ENCODE measurements around the gene RALY.

Gene RALY

DNA sequence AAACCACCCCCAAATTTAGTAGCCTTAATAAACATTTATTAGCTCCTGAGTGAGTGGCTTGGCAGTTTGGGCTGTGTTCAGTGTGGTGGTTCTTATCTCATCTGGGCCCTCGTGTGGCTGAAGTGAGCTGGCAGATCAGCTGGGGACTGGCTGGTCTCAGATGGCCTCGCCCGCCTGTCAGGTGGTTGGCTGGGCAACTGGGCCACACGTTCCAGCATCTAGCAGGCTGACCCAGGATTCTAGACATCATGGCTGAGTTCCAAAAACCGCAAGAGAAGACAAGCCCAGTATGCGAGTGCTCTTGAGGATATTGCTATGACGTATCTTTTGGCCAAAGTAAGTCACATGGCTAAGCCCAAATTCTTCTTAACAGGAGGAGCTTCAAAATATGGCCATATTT is 89.4 kb downstream of the RALY start:
- Mint-ChIP-seq H3K4me3 (no peak overlapping the region), H3K27ac (no peak overlapping the region), H3K27me3 (no peaks in the 10 kb centered on the region), H3K4me1 (peaks cover 2% of the 10 kb centered on the region), H3K9me3 (no peaks in the 10 kb centered on the region), H3K36me3 (ENCODE audit: low read depth) (peaks cover 29% of the 10 kb centered on the region)
- DNase-seq = no peak
- ATAC-seq = no peak

DNA sequence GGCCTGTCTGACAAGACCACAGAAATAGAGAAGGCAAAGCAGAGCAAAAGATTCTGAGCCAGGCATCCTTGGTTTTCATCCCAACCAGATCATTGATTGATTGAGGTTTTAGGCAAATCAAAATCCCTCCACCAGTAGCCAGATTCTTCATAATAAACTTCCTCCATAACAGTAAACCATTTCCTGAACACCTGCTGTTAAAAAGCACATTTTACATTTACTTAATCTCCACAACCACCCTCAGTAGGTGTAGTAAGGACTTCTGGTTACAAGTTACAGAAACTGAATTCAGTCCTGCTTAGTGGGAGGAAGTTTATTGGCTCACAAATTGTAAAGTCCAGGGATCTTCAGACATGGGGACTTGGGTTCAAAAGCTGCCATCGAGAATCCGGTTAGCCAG is 90.1 kb downstream of the RALY start:
- DNase-seq (no peak), ATAC-seq (no peak)
- Mint-ChIP-seq H3K36me3 (ENCODE audit: low read depth) (peaks cover 36% of the 10 kb centered on the region), H3K9me3 (no peaks in the 10 kb centered on the region), H3K27me3 (no peaks in the 10 kb centered on the region), H3K4me3 (no peak overlapping the region), H3K27ac (no peak overlapping the region), H3K4me1 (peaks cover 2% of the 10 kb centered on the region)

DNA sequence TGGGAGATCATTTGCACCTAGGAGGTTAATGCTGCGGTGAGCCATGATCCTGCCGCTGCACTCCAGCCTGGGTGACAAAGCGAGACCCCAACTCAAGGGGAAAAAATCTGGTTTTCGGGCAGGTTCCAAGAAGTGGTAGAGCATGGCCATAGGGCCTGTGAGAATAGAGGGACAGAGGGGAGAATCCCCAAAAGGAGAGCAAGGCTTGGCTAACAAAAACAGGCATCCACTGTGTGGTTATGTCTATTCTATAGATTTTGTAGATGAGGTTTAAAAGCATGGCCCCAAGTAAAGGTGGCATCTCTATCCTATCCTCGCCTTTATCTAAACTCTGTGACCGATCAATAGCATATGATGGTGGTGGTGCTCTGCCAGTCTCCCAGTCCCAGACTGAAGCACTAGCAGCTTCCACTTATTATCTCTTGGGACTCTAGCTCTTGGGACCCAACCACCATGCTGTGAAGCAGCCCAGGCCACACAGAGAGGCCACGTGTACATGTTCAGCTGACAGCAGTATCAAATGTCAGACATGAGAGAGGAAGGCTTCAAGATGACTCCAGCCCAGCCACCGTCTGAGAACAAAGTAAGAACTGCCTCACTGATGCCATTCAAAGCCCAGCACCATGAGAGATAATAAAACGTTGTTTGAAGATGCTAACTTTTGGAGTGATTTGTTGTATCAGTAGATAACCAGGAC is 90.7 kb downstream of the RALY start:
- peaks cover 42% of the 10 kb centered on the region for H3K36me3 Mint-ChIP-seq (ENCODE audit: low read depth)
- H3K4me3 Mint-ChIP-seq = no peak overlapping the region
- no peaks in the 10 kb centered on the region for H3K9me3 Mint-ChIP-seq

DNA sequence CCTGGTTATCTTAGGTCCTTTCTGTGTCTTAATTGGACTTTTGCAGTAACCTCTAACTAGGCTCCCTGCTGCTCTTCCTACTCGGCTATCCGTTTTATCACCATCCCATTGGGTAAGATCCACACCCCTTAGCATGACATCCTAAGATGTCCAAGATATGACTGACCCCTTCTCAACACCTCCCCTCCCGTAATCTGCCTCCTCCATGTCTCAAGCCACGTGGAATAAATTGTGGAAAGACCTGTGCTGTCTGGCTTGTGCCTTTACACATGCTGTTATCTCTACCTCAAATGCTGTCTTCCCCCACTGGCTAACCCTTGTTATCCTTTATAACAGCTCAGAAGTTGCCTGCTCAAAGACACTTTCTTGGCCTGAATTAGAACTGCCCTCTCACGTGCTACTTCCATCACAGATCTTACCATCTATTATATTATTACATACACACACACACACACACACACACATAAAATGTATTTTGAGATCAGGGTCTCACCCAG is 91.9 kb downstream of the RALY start:
- ATAC-seq = no peak
- Mint-ChIP-seq H3K4me1 (peaks cover 2% of the 10 kb centered on the region), H3K36me3 (ENCODE audit: low read depth) (peaks cover 51% of the 10 kb centered on the region), H3K27me3 (no peaks in the 10 kb centered on the region), H3K9me3 (no peaks in the 10 kb centered on the region), H3K4me3 (no peak overlapping the region), H3K27ac (no peak overlapping the region)
- DNase-seq = no peak

More for the DNA sequence above, 90.7 kb downstream of the RALY start:
- no peaks in the 10 kb centered on the region for H3K27me3 Mint-ChIP-seq
- ATAC-seq (no peak), DNase-seq (no peak)
- peaks cover 2% of the 10 kb centered on the region for H3K4me1 Mint-ChIP-seq
- no peak overlapping the region for H3K27ac Mint-ChIP-seq

DNA sequence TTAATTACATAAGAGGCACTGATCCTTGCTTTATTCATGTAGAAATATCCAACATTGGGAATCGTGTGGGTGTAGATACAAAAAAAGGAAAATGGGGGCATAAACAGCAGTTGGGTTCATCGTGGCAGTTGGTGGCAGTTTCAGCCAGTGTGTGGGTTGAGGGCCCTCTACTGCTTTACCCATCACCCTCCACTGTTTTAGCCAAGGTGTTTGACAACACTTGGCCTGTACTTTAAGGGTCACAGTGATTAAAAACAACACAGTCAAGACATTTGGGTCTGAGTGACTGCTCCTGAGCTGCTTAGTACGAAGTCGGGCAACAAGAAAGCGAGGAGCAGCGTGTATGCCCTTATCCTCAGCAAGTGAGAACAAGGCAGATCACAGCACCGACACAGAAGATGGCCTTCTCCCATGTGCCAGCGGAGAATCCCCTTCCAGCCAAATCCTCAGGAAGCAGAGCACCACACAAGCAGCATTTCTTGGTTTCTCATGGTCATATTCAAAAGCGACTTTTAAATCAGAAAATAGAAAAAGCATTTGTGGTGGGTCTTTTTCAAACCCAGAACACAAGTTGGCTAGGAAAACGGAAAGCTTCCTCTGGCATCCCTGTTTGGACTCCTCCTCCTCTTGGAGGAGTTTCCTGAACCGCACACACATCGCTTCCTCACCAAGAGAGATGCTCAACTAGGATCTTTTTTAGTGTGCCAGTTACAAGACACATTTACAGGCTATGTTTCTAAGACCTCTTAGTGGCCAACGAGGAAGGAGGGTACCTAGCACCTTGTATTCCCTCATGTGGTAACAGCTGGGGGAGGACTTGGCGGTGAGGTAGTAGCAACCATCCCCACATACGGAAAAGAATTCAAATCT is 94.8 kb downstream of the RALY start:
- no peaks in the 10 kb centered on the region for H3K27me3 Mint-ChIP-seq
- H3K27ac Mint-ChIP-seq = peak overlapping the region; percentile 39
- ATAC-seq (peak; percentile 21), DNase-seq (no peak)
- no peak overlapping the region for H3K4me3 Mint-ChIP-seq
- no peaks in the 10 kb centered on the region for H3K9me3 Mint-ChIP-seq
- peaks cover 2% of the 10 kb centered on the region for H3K4me1 Mint-ChIP-seq
- peaks cover 70% of the 10 kb centered on the region for H3K36me3 Mint-ChIP-seq (ENCODE audit: low read depth)

DNA sequence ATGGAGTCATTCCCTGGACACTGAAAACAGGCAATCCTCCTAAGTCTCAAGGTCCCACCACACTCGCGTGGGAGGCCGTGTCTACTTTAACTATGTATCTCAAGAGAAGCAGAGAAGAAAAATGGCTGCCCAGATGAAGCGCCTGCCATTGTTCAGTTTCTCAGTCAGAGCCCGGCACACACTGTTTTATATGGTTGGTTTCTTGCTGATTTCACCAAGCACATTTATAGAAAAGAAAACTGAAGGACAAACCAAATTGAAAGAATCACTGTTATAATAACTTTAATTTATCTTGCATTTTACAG is 95.4 kb downstream of the RALY start:
- peaks cover 2% of the 10 kb centered on the region for H3K4me1 Mint-ChIP-seq
- ATAC-seq = no peak
- DNase-seq = no peak
- no peak overlapping the region for H3K27ac Mint-ChIP-seq
- H3K9me3 Mint-ChIP-seq = no peaks in the 10 kb centered on the region
- no peak overlapping the region for H3K4me3 Mint-ChIP-seq
- H3K36me3 Mint-ChIP-seq (ENCODE audit: low read depth) = peaks cover 73% of the 10 kb centered on the region
- H3K27me3 Mint-ChIP-seq = no peaks in the 10 kb centered on the region

DNA sequence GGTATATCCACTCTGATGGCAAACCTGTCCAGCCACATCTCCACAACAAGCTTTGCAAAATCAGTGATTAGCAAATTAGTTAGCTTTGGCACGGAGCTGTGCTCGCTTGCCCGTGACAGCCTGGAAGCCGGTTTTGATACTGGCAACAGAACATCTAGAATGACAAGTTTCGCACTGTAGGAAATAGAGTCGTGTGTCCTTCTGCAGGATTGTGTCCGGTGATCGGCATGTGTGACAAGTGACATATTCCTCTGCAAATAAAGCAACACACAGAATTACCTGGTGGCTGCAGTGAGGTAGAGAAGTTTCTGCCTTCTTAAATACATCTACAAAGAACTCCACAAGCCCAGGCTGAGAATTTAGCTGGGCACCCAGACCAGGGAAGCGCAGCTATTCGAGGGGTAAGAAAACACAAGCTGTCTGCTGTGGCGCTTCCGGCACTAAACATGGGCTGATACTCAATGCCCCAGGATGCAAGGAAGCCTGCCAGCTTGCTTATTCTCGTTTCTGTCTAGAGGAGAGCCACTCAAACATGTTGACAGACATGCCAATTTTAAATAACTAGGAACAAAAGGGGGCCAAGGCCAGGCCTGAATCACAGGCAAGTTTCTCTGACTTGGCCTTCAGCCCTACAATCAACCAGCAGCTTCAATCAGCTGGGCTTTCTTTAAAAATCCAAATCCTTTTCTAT is 96.1 kb downstream of the RALY start:
- Mint-ChIP-seq H3K36me3 (ENCODE audit: low read depth) (peaks cover 76% of the 10 kb centered on the region), H3K27ac (peak overlapping the region; percentile 41), H3K27me3 (no peaks in the 10 kb centered on the region), H3K4me1 (peaks cover 2% of the 10 kb centered on the region), H3K4me3 (peak overlapping the region; percentile 3), H3K9me3 (no peaks in the 10 kb centered on the region)
- ATAC-seq = no peak
- DNase-seq = no peak

DNA sequence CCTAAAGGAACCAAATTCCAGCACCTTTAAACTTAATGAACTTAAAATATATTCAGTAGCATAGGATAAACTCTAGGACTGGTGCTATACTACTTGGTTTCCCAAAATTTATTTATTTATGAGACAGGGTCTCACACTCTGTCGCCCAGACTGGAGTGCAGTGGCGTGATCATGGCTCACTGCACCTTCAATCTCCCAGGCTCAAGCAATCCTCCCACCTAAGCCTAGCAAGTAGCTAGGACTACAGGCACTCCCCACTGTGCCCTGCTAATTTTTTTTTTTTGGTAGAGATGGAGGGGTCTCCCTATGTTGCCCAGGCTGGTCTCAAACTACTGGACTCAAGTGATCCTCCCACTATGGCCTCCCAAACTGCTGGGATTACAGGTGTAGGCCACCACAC is 96.9 kb downstream of the RALY start:
- ATAC-seq (no peak), DNase-seq (no peak)
- H3K27ac Mint-ChIP-seq = peak overlapping the region; percentile 41
- no peaks in the 10 kb centered on the region for H3K27me3 Mint-ChIP-seq
- H3K36me3 Mint-ChIP-seq (ENCODE audit: low read depth) = peaks cover 77% of the 10 kb centered on the region
- peaks cover 2% of the 10 kb centered on the region for H3K4me1 Mint-ChIP-seq
- no peak overlapping the region for H3K4me3 Mint-ChIP-seq
- no peaks in the 10 kb centered on the region for H3K9me3 Mint-ChIP-seq

DNA sequence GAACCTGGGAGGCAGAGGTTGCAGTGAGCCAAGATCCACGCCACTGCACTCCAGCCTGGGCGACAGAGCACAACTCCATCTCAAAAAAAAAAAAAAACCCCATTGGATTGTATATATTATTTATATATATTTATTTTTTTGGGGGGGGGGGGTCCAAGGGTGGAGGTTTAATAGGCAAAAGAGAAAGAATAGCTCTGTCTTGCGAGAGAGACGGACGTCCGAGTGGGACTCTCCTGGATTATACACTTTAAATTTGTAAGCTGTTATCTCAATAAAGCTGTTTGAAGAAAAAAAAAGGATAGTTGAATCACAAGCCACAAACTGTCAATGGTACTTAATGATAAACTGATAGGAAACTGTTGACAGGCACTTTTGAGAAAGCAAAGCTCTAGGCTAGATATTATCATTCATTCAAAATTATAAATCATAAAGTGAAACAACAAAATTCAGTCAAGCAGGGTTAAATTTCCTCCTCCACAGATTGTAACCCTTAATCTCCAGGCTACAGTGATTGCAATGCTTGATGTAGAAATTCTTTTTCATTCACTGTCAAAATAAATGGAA is 98.0 kb downstream of the RALY start:
- H3K4me1 Mint-ChIP-seq = peaks cover 2% of the 10 kb centered on the region
- no peaks in the 10 kb centered on the region for H3K27me3 Mint-ChIP-seq
- ATAC-seq (no peak), DNase-seq (no peak)
- H3K4me3 Mint-ChIP-seq = no peak overlapping the region
- no peak overlapping the region for H3K27ac Mint-ChIP-seq
- H3K36me3 Mint-ChIP-seq (ENCODE audit: low read depth) = peaks cover 83% of the 10 kb centered on the region
- no peaks in the 10 kb centered on the region for H3K9me3 Mint-ChIP-seq

DNA sequence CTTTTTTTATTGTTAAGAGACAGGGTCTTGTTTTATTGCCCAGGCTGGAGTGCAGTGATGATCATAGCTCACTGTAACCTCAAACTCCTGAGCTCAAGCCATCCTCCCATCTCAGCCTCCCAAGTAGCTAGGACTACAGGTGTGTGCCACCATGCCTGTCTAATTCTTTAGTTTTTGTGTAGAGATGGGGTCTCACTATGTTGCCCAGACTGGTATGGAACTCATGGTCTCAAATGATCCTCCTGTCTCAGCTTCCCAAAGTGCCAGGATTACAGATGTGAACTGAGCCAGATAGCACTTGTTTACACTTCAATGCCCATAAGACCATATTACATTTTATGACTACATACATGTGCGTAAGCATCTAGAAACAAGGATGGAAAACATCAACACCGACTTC is 100.2 kb downstream of the RALY start:
- Mint-ChIP-seq H3K27me3 (no peaks in the 10 kb centered on the region), H3K4me1 (peaks cover 1% of the 10 kb centered on the region), H3K9me3 (no peaks in the 10 kb centered on the region), H3K27ac (no peak overlapping the region), H3K36me3 (ENCODE audit: low read depth) (peaks cover 81% of the 10 kb centered on the region), H3K4me3 (no peak overlapping the region)
- ATAC-seq (no peak), DNase-seq (no peak)

DNA sequence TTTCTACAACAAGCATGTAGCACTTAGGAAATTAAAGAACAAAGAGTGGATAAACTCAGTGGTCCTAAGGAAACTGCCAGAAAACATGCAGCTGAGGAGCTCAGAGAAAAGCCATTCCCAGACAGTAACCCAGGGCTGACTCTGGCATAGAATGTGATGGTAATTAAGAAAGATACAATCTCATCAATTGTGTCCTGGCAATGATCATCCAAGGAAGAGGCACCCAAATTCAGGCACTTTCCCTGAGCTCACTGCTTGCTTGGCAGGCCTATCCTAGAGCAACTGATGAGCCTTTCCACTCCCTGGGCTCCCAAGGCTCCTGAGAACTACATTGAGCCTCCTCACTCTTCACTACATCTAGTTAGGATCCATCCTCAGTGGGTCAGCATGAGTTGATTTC is 102.1 kb downstream of the RALY start:
- H3K27ac Mint-ChIP-seq = peak overlapping the region; percentile 27
- peaks cover 2% of the 10 kb centered on the region for H3K4me1 Mint-ChIP-seq
- no peak for DNase-seq
- no peaks in the 10 kb centered on the region for H3K27me3 Mint-ChIP-seq
- H3K4me3 Mint-ChIP-seq = no peak overlapping the region
- H3K36me3 Mint-ChIP-seq (ENCODE audit: low read depth) = peaks cover 77% of the 10 kb centered on the region
- H3K9me3 Mint-ChIP-seq = no peaks in the 10 kb centered on the region
- ATAC-seq = no peak

DNA sequence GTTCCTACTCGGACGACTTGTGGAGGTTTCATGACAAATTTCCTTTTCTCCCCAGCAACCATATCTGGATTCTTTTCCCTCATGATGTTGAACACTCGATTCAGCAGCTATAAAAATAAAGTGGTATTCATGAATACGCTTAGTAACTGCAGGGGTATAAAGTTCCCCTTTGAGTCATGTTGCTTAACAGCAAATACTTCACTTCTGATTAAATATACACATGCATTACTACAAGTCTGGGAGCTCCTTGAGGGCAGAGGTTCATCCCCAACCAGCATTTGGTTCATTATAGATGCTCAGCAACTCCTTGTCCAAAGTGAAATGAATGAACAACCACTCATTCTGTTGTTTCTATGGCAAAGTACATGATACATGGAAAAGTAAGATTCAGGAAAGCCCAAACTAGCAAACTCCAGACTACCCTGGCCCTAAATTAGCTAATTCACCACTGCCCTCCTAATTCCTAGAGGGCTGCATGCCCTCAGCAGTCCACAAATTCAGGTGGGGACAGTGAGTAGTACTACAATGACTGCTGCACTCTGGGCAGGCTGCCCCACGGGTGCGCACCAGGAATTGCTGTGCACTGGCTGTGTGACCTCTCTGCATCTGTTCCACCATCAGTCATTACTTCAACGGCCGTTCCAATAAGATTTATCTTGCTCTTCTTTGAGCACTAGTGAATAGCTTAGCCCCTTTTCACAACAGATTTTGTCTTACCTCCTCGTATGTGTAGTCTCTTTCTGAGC is 103.2 kb downstream of the RALY start:
- Mint-ChIP-seq H3K27me3 (no peaks in the 10 kb centered on the region), H3K4me1 (peaks cover 4% of the 10 kb centered on the region), H3K36me3 (ENCODE audit: low read depth) (peaks cover 78% of the 10 kb centered on the region), H3K4me3 (no peak overlapping the region), H3K27ac (no peak overlapping the region), H3K9me3 (no peaks in the 10 kb centered on the region)
- no peak for ATAC-seq
- DNase-seq = no peak

DNA sequence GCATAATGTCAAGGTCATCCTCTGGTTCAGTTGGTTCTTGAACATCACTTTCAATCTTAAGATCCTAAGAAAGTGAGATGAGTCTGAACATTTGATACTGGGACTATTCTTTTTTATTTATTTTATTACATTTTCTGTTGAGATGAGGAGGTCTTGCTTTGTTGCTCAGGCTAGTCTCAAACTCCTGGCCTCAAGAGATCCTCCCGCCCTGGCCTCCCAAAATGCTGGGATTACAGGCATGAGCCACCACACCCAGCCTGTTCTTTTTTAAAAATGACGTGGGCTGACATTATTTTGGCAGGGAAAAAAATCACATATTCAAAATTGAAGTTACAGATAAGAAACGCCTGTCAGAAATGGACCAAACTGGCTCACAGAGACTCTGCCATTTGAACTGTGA is 104.9 kb downstream of the RALY start:
- DNase-seq (no peak), ATAC-seq (no peak)
- peaks cover 20% of the 10 kb centered on the region for H3K4me1 Mint-ChIP-seq
- H3K27ac Mint-ChIP-seq = no peak overlapping the region
- no peaks in the 10 kb centered on the region for H3K9me3 Mint-ChIP-seq
- peaks cover 80% of the 10 kb centered on the region for H3K36me3 Mint-ChIP-seq (ENCODE audit: low read depth)
- H3K27me3 Mint-ChIP-seq = no peaks in the 10 kb centered on the region
- H3K4me3 Mint-ChIP-seq = no peak overlapping the region

DNA sequence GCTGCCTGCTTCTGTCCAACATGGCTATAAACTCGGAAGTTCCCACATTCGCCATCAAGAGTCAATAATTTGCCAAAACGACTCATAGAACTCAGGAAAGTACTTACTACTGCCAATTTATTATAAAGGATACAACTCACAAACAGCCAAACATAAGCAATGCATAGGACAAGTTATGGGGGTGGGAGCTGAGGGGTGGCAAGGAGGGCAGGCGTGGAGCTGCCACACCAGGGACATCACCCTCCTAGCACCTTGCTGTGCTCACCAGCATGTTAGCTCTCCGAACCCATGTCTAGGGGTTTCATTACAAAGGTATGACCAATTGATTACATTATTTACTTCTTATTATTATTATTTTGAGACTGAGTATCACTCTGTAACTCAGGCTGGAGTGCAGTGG is 106.0 kb downstream of the RALY start:
- peaks cover 82% of the 10 kb centered on the region for H3K36me3 Mint-ChIP-seq (ENCODE audit: low read depth)
- no peaks in the 10 kb centered on the region for H3K27me3 Mint-ChIP-seq
- H3K4me1 Mint-ChIP-seq = peaks cover 28% of the 10 kb centered on the region
- no peak for ATAC-seq
- H3K9me3 Mint-ChIP-seq = no peaks in the 10 kb centered on the region
- H3K27ac Mint-ChIP-seq = no peak overlapping the region
- no peak for DNase-seq
- no peak overlapping the region for H3K4me3 Mint-ChIP-seq

Data from activated naive CD8-positive, alpha-beta T cell treated with anti-CD3 and anti-CD28 coated beads, Interleukin-2, amount 50 U/mL, for 24 hours (primary cell).